OCI-LY1 (cell line): ENCODE measurements around the gene PAXIP1.

Source experiments
- EZH2 ChIP-seq: fragments of 200-600 bp; sonication (generic), shearing (Covaris generic); IDR thresholded peaks from 2 replicates; pipeline ENCODE4 v1.8.0; 2017; ENCODE audit warnings: borderline replicate concordance, mixed run types, mild to moderate bottlenecking, antibody characterized with exemption, low read length, moderate library complexity, mixed read lengths
- TF ChIP-seq, protein P1 (sequence below): fragments of 200-600 bp; sonication (generic), shearing (Covaris generic); IDR thresholded peaks from 2 replicates; pipeline ENCODE4 v1.5.1; 2017; ENCODE audit warnings: mild to moderate bottlenecking, antibody characterized with exemption, low read length, moderate library complexity, mixed read lengths

DNA sequence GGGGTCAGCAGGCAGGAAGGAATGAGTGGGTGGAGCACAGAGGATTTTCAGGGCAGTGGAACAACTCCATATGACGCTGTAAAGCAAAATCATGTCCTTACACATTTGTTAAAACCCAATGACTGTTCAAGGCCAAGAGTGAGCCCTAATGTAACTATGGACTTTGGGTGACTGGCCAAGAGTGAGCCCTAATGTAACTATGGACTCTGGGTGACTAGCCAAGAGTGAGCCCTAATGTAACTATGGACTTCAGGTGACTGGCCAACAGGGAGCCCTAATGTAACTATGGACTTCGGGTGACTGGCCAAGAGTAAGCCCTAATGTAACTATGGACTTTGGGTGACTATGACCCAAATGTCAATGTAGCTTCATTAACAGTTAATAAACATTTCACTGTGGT lies 52.0 kb downstream of the PAXIP1 start:
- TF ChIP-seq, protein P1, sequence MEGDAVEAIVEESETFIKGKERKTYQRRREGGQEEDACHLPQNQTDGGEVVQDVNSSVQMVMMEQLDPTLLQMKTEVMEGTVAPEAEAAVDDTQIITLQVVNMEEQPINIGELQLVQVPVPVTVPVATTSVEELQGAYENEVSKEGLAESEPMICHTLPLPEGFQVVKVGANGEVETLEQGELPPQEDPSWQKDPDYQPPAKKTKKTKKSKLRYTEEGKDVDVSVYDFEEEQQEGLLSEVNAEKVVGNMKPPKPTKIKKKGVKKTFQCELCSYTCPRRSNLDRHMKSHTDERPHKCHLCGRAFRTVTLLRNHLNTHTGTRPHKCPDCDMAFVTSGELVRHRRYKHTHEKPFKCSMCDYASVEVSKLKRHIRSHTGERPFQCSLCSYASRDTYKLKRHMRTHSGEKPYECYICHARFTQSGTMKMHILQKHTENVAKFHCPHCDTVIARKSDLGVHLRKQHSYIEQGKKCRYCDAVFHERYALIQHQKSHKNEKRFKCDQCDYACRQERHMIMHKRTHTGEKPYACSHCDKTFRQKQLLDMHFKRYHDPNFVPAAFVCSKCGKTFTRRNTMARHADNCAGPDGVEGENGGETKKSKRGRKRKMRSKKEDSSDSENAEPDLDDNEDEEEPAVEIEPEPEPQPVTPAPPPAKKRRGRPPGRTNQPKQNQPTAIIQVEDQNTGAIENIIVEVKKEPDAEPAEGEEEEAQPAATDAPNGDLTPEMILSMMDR, result no peak
- TF ChIP-seq EZH2, result no peak
